Mesenchymal stem cell (in vitro differentiated cells and primary cell): Measurements from ENCODE around the gene RTN4IP1.

Source experiments
- DNase-seq: peaks from one replicate; pipeline ENCODE4 v3.0.0-alpha.2; 2013
- H2AFZ ChIP-seq: one replicate; pipeline ENCODE4 v1.6.1; 2013; ENCODE audit warnings: low read depth, mild to moderate bottlenecking, control low read depth, inconsistent platforms, low read length, moderate library complexity
- H2AK5ac ChIP-seq: 2 replicates; pipeline ENCODE4 v1.6.1; 2013; ENCODE audit warnings: low read length, moderate library complexity, mild to moderate bottlenecking, inconsistent platforms; ENCODE audit not compliant: severe bottlenecking
- H2BK120ac ChIP-seq: one replicate; pipeline ENCODE4 v1.6.1; 2013; ENCODE audit warnings: low read depth, mild to moderate bottlenecking, inconsistent platforms, low read length, moderate library complexity
- H2BK12ac ChIP-seq, 2 experiments: one replicate each; pipeline ENCODE4 v1.6.1; 2013; ENCODE audit warnings: inconsistent platforms in 2 of 2, low read length in 2 of 2, mild to moderate bottlenecking in 2 of 2, moderate library complexity in 2 of 2, control low read depth in 1 of 2
- H2BK15ac ChIP-seq: one replicate; pipeline ENCODE4 v1.6.1; 2013; ENCODE audit warnings: mild to moderate bottlenecking, low read depth, inconsistent platforms; ENCODE audit not compliant: poor library complexity, severe bottlenecking
- H2BK5ac ChIP-seq: 2 replicates; pipeline ENCODE4 v1.6.1; 2013; ENCODE audit warnings: low read depth, mild to moderate bottlenecking, low read length, control low read depth, inconsistent platforms; ENCODE audit not compliant: poor library complexity, severe bottlenecking
- H3K14ac ChIP-seq, 2 experiments: one replicate each; pipeline ENCODE4 v1.6.1; 2013; ENCODE audit warnings: inconsistent platforms in 2 of 2, low read length in 2 of 2, control low read depth in 1 of 2, mild to moderate bottlenecking in 1 of 2, moderate library complexity in 1 of 2
- H3K18ac ChIP-seq, 2 experiments: one replicate each; pipeline ENCODE4 v1.6.1; 2013; ENCODE audit warnings: inconsistent platforms in 2 of 2, low read length in 2 of 2, control low read depth in 1 of 2, low read depth in 1 of 2, mild to moderate bottlenecking in 1 of 2
- H3K23ac ChIP-seq, 2 experiments: one replicate each; pipeline ENCODE4 v1.6.1; 2013; ENCODE audit warnings: inconsistent platforms in 2 of 2, low read length in 2 of 2, mild to moderate bottlenecking in 2 of 2, moderate library complexity in 2 of 2, control low read depth in 1 of 2
- H3K27ac ChIP-seq: 2 replicates; pipeline ENCODE4 v1.5.1; 2013; ENCODE audit warnings: mild to moderate bottlenecking, moderate library complexity, low read length, control low read depth, inconsistent platforms; ENCODE audit not compliant: poor library complexity, severe bottlenecking
- H3K27me3 ChIP-seq, 2 experiments: 2 replicates each; pipeline versions ENCODE4 v1.6.1 to v1.7.0; 2013; ENCODE audit warnings: low read length in 2 of 2, mild to moderate bottlenecking in 2 of 2, moderate library complexity in 2 of 2, control low read depth in 1 of 2, inconsistent platforms in 1 of 2; ENCODE audit not compliant: control insufficient read depth in 1 of 2, insufficient read depth in 1 of 2
- H3K36me3 ChIP-seq, 2 experiments: 2 replicates each; pipeline versions ENCODE4 v1.6.1 to v1.7.0; 2013; ENCODE audit warnings: low read length in 2 of 2, control low read depth in 1 of 2, inconsistent platforms in 1 of 2, low read depth in 1 of 2, mild to moderate bottlenecking in 1 of 2; ENCODE audit not compliant: insufficient read depth in 2 of 2, control insufficient read depth in 1 of 2
- H3K4ac ChIP-seq, 2 experiments: one replicate each; pipeline ENCODE4 v1.6.1; 2013; ENCODE audit warnings: inconsistent platforms in 2 of 2, low read length in 2 of 2, mild to moderate bottlenecking in 2 of 2, moderate library complexity in 2 of 2, control low read depth in 1 of 2, low read depth in 1 of 2
- H3K4me1 ChIP-seq: 2 replicates; pipeline ENCODE4 v1.6.1; 2013; ENCODE audit warnings: low read depth, low read length, control low read depth; ENCODE audit not compliant: control insufficient read depth, insufficient read depth
- H3K4me2 ChIP-seq: 2 replicates; pipeline ENCODE4 v1.6.1; 2013; ENCODE audit warnings: low read length, mild to moderate bottlenecking, inconsistent platforms; ENCODE audit not compliant: poor library complexity, severe bottlenecking
- H3K4me3 ChIP-seq, 2 experiments: 2 replicates each; pipeline versions ENCODE4 v1.5.1 to v1.7.0; 2013; ENCODE audit warnings: low read length in 2 of 2, mild to moderate bottlenecking in 2 of 2, control low read depth in 1 of 2, low read depth in 1 of 2; ENCODE audit not compliant: insufficient read depth in 1 of 2
- H3K79me1 ChIP-seq: replicated peaks from 2 replicates; pipeline ENCODE4 v1.6.1; 2013; ENCODE audit warnings: mild to moderate bottlenecking, control low read depth, low read length, inconsistent platforms; ENCODE audit not compliant: poor library complexity, severe bottlenecking
- H3K9ac ChIP-seq: 2 replicates; pipeline ENCODE4 v1.7.0; 2013; ENCODE audit warnings: mild to moderate bottlenecking, low read length, moderate library complexity
- H3K9me3 ChIP-seq: 2 replicates; pipeline ENCODE4 v1.7.0; 2013; ENCODE audit warnings: mild to moderate bottlenecking, low read length; ENCODE audit not compliant: control insufficient read depth
- H4K8ac ChIP-seq: one replicate; pipeline ENCODE4 v1.6.1; 2013; ENCODE audit warnings: inconsistent platforms, mild to moderate bottlenecking, low read length, moderate library complexity
- H4K91ac ChIP-seq: one replicate; pipeline ENCODE4 v1.6.1; 2013; ENCODE audit warnings: mild to moderate bottlenecking, low read length, inconsistent platforms
- WGBS: methylation state at CpG from one replicate; pipeline ENCODE4 v1.1.7; 2013; ENCODE audit warnings: mixed read lengths; 5-methylcytosine and 5-hydroxymethylcytosine counted together

The RTN4IP1 gene

GRCh38 chr6:106622412-106622811, 6.9 kb downstream of the RTN4IP1 start:
- no peak overlapping the region for H3K18ac ChIP-seq
- H3K79me1 ChIP-seq, result peaks cover 6% of the 10 kb centered on the region
- H3K9me3 ChIP-seq, result no peaks in the 10 kb centered on the region
- no peak overlapping the region for H3K9ac ChIP-seq
- H3K27me3 ChIP-seq, result no peaks in the 10 kb centered on the region
- peak overlapping the region in 1 of 2 experiments; percentile 24 for H3K23ac ChIP-seq
- H2AFZ ChIP-seq, result no peak overlapping the region
- no peak overlapping the region for H3K27ac ChIP-seq
- H3K4me2 ChIP-seq, result no peak overlapping the region
- H2AK5ac ChIP-seq, result peak overlapping the region; percentile 3
- no peak overlapping the region for H2BK12ac ChIP-seq
- no peak overlapping the region for H3K14ac ChIP-seq
- H3K4ac ChIP-seq, result no peak overlapping the region
- 97% methylated on average over 8 of the region's 8 CpGs for WGBS
- DNase-seq, result no peak
- H4K91ac ChIP-seq, result no peak overlapping the region
- H3K4me1 ChIP-seq, result peaks cover 2% of the 10 kb centered on the region
- no peak overlapping the region for H4K8ac ChIP-seq
- no peak overlapping the region for H3K4me3 ChIP-seq
- H2BK15ac ChIP-seq, result no peak overlapping the region
- no peak overlapping the region for H2BK5ac ChIP-seq
- no peak overlapping the region for H2BK120ac ChIP-seq
- H3K36me3 ChIP-seq, result peaks cover 0 to 15% of the 10 kb centered on the region in 2 experiments

- Histone ChIP-seq H3K36me3 (peaks cover 0 to 15% of the 10 kb centered on the region in 2 experiments), H2AFZ (no peak overlapping the region), H3K79me1 (peaks cover 7% of the 10 kb centered on the region), H3K27me3 (no peaks in the 10 kb centered on the region), H2BK120ac (no peak overlapping the region), H3K14ac (no peak overlapping the region), H3K4me3 (no peak overlapping the region), H3K23ac (no peak overlapping the region), H3K4ac (no peak overlapping the region), H3K18ac (no peak overlapping the region), H2BK5ac (no peak overlapping the region), H3K9ac (no peak overlapping the region), H2BK15ac (no peak overlapping the region), H3K4me2 (no peak overlapping the region), H2AK5ac (no peak overlapping the region), H2BK12ac (no peak overlapping the region), H4K8ac (no peak overlapping the region), H4K91ac (no peak overlapping the region), H3K4me1 (peaks cover 2% of the 10 kb centered on the region), H3K9me3 (no peaks in the 10 kb centered on the region), H3K27ac (peak overlapping the region; percentile 74)
- no peak for DNase-seq
- 98% methylated on average over 2 of the region's 3 CpGs for WGBS
Measured at GRCh38 chr6:106620931-106621672, 8.2 kb downstream of the RTN4IP1 start.

- Histone ChIP-seq H3K9ac (no peak overlapping the region), H4K8ac (no peak overlapping the region), H2BK15ac (no peak overlapping the region), H3K4me2 (no peak overlapping the region), H3K36me3 (peaks cover 0 to 15% of the 10 kb centered on the region in 2 experiments), H2BK5ac (no peak overlapping the region), H3K27ac (no peak overlapping the region), H3K9me3 (no peaks in the 10 kb centered on the region), H3K4me3 (no peak overlapping the region), H2BK12ac (no peak overlapping the region), H3K27me3 (no peaks in the 10 kb centered on the region), H3K4ac (no peak overlapping the region), H3K4me1 (peaks cover 2% of the 10 kb centered on the region), H2BK120ac (no peak overlapping the region), H3K18ac (no peak overlapping the region), H4K91ac (no peak overlapping the region), H3K79me1 (peaks cover 4% of the 10 kb centered on the region), H2AFZ (no peak overlapping the region), H3K23ac (no peak overlapping the region), H2AK5ac (no peak overlapping the region), H3K14ac (no peak overlapping the region)
- DNase-seq, result no peak
- 83% methylated on average over 1 of the region's 1 CpG for WGBS
Measured at GRCh38 chr6:106619223-106619622, 10.1 kb downstream of the RTN4IP1 start.

- Histone ChIP-seq H3K23ac (no peak overlapping the region), H3K4ac (no peak overlapping the region)
- DNase-seq, result no peak
Measured at GRCh38 chr6:106618324-106618723, 11.0 kb downstream of the RTN4IP1 start.

More at GRCh38 chr6:106618324-106618723, 11.0 kb downstream of the RTN4IP1 start:
- no peak overlapping the region for H3K9ac ChIP-seq
- peaks cover 0 to 15% of the 10 kb centered on the region in 2 experiments for H3K36me3 ChIP-seq
- H3K27me3 ChIP-seq, result no peaks in the 10 kb centered on the region
- peaks cover 2% of the 10 kb centered on the region for H3K4me1 ChIP-seq
- no peak overlapping the region for H2BK12ac ChIP-seq
- no peak overlapping the region for H2AFZ ChIP-seq
- H4K91ac ChIP-seq, result no peak overlapping the region
- no peaks in the 10 kb centered on the region for H3K9me3 ChIP-seq
- H3K27ac ChIP-seq, result no peak overlapping the region
- H2BK5ac ChIP-seq, result no peak overlapping the region
- no peak overlapping the region for H4K8ac ChIP-seq
- no peak overlapping the region for H3K4me2 ChIP-seq
- H2BK120ac ChIP-seq, result no peak overlapping the region
- no peak overlapping the region for H3K18ac ChIP-seq
- H2AK5ac ChIP-seq, result no peak overlapping the region
- no peak overlapping the region for H3K14ac ChIP-seq
- 91% methylated on average over 3 of the region's 3 CpGs for WGBS
- peaks cover 4% of the 10 kb centered on the region for H3K79me1 ChIP-seq
- H3K4me3 ChIP-seq, result no peak overlapping the region
- no peak overlapping the region for H2BK15ac ChIP-seq
